HG03575 (cell line): ENCODE measurements around the gene VEGFA.
"Not testable (repeated sequence)": the region's sequence is repeated elsewhere in the genome, so short reads cannot be mapped to it uniquely, and the experiment has no call there.

Source experiments
- ATAC-seq: cut with Tn5 transposase; IDR thresholded peaks from one replicate; pipeline ENCODE4 v1.9.1; 2021; ENCODE audit not compliant: unreplicated experiment, insufficient number of reproducible peaks, low FRiP score; ENCODE audit errors: extremely low read depth

VEGFA gene

GRCh38 chr6:43809417-43810305 is 39.6 kb downstream of the VEGFA start:
- ATAC-seq = no peak

DNA sequence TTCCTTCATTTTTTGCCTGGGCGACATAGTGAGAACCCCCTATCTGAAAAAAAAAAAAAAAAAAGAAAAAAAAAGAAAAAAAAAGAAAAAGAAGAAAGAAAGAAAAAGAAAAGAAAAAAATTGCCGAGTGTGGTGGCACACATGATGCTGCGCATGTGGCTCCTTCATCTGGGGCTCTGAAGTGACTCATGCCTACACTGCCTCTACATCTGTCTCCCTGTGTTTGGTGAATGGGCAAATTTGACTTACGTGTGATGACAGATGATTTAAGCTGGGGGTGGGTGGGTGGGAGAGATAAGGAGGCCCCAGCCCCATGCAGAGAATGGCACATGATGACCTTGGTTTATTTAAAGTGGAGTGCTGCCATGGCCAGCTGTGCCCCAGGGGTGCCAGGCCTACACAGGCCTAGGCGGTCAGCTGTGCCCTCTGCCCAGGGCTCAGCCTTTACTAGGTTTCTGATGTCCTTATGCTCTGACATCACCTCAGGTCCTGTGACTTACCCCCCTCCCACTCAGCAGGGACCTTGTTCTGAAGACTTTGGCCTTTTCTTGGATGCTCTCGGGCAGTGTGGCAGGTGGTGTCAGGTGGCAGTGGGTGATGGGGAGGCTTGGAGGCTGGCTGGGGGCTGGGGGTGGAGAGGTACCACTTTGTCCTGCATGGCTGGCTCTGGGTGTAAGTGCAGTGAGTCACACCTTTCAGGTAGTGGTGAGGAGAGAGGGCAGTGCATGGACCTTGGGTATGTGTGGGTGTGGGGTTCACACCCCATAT is 41.1 kb downstream of the VEGFA start:
- no peak for ATAC-seq

DNA sequence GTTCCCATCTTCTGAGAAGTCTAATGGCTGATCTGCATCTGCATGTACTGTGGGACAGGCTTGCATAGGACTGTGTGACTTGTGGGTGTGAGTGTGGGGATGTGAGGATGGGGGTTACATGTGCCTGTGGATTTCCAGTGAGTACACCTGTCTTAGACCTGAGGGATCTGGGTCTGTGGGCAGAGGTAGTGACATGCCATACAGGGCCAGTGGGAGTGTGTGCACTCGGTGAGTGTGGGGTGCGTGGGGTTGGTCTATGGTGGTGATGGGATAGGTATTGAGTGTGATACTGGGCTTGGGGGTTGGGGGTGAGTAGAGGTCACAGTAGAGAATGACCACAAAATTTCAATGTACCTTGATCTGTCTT is 41.7 kb downstream of the VEGFA start:
- ATAC-seq = no peak

DNA sequence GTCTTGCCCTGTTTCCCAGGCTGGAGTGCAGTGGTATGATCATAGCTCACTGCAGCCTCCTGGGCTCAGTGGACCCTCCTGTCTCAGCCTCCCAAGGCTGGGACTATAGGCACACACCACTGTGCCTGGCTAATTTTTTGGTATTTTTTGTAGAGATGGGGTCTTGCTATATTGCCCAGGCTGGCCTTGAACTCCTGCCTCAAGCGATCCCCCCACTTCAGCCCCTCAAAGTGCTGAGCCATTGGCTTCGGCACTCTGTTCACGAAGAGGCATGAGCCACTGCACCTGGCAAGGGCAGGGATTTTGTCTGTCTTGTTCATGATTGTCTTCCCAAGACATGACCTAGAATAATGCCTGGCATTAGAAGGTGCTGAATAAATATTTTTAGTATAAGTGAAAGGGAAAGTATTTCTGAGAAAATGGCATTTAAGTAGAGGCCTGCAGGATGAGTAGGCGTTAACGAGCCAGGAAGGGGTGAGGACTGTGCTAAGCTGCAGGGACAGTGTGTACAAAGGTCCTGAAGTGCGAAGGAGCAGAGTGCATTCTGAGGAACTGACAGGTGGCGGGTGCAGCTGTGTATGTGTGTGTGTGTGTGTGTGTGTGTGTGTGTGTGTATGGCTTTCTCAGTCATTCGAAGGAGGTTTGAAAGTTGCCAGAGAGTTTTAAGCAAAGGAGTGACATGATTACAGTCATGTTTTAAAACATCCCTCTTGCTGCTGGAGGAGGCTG is 43.0 kb downstream of the VEGFA start:
- ATAC-seq = no peak

DNA sequence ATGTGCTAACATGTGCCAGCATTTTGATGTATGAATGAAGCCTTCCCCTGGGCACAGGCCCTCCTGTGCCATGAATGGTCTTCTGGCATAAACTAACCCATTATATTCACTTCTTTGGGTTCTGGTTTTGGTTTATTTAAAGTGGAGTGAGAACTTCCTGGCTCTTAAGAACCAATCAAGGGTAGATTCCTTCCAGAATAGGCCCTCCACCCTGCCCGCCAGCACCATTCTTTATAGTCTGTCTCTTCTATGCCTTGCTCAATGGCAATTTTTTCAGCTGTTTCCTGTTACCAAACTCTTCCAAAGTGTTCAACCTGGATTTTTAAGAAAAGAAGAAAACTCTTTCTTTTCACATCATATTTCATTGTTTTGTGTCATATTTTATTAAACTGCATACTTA is 44.1 kb downstream of the VEGFA start:
- no peak for ATAC-seq

DNA sequence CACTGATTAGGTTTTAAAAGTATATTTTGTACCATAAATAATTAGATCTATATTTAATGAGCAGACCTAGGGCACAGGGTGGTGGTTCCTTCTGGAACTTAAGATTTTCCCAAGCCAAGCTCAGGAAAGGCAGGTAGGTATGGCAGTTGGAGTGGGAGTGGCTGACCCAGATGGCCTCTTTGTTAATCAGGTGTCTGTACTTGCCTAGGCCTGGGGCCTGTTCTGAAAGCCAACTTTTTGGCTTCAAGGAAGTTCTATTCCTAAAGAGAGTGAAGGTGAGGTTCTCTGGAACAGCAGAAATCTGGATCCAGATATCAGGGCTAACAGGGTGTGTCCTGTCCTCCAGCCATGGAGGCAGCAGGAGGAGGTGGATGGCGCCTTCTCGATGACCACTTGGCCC is 44.9 kb downstream of the VEGFA start:
- no peak for ATAC-seq

DNA sequence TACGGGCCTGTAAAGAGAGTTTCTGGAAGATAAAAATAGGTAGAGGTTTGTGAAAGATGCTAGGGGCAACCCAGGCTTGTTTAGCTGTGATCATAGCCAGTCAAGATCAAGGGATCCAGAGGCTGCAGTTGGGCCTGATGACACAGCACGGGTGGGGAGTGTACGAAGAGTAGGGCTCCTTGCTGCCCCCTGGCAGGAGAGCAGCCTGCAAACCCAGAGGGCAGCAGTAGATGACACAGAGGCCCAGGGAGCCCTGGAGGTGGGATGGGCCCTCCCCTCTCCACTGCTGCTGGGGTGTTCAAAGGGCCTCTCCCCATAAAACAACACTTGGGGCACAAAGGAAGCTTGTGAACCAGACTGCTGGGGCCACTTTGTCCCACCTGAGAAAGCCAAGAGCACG is 47.2 kb downstream of the VEGFA start:
- ATAC-seq = no peak

- ATAC-seq = not testable (repeated sequence)
These were observed 49.0 kb downstream of the VEGFA start for GRCh38 chr6:43818973-43819372.

- no peak for ATAC-seq
These were observed 49.9 kb downstream of the VEGFA start for GRCh38 chr6:43819958-43820357.

GRCh38 chr6:43820486-43820885 is 50.5 kb downstream of the VEGFA start:
- no peak for ATAC-seq

- ATAC-seq = no peak
These were observed 51.3 kb downstream of the VEGFA start for GRCh38 chr6:43821101-43821886.

DNA sequence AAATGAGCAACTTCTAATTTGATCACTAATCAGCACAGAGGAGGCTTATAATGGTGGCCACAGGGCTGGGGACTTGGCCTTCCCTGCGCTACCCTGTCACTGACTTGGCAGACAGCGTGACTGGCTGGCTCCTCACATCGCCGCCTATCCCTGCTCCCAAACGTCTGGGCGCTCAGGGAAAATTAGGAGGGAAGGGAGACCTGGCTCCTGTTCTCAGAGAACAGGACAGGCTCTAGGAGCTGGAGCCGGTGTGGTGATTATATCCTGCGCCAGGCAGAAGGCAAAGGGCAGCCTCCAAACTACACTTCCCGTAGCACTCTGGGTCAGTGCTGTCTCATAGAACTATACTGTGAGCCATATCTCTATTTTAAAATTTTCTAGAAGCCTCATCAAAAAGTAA is 53.4 kb downstream of the VEGFA start:
- no peak for ATAC-seq

GRCh38 chr6:43823879-43824702 is 54.1 kb downstream of the VEGFA start:
- no peak for ATAC-seq

- no peak for ATAC-seq
These were observed 54.7 kb downstream of the VEGFA start for GRCh38 chr6:43824703-43825064.

DNA sequence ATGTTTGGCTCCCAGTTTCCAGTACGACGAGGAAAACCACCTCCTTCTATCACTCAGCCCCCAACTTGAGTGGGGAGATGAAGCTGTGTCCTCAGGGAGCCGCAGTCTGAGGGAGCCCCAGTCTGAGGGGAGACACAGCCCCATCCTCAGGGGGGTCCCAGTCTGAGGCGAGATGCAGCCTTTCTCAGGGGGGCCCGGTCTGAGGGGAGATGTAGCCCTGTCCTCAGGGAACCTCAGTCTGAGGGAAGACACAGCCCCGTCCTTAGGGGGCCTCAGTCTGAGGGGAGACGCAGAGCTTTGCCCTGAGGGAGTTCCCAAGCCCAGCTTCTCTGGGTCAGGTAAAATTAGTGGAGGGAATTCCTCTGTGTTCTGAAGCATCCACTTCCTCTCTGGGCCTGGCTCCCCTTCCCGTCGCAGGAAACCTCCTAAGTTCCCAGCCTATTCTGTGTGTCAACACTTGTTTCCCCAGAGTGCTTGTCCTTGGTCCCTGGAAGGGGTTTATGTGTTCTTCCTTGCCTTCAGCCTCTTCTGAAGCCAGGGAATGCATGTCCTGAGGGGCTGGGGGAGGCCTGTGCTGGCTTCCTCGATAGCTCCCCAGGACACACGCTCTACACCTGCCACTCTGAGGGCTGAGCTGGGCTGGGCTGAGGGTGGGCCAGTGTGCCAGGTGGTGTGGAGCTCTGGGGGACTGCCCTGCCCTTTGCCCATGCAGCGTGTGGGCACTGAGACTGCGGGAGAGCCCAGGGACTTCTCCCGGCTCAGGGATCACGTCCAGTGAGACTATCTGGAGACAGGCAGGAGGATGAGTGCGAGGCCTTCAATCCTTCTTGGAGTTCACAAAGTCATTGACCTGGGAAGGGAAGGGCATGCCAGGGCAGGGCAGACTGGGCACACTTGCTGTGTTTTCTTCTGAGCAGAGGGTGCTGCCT is 55.4 kb downstream of the VEGFA start:
- ATAC-seq = no peak

- ATAC-seq = no peak
These were observed 56.7 kb downstream of the VEGFA start for GRCh38 chr6:43826730-43827129.

- no peak for ATAC-seq
These were observed 57.9 kb downstream of the VEGFA start for GRCh38 chr6:43827898-43828297.
